Lung (tissue), 12 donors: ENCODE results near the gene TAF6. TPM values are rescaled to one million over a fixed set of nuclear protein-coding genes. Genes with fewer than 3 reads are reported as not detected.

Experiments used
- ATAC-seq: fragments of 200-7000 bp; cut with Tn5 transposase; one replicate; pipeline ENCODE4 v1.9.1; 2020; ENCODE audit warnings: moderate number of reproducible peaks; ENCODE audit not compliant: insufficient read depth, low FRiP score
- DNase-seq, 3 donors: peaks; one replicate each; pipeline ENCODE4 v3.0.0-alpha.2; 2013 to 2017
- H3K27ac ChIP-seq, 2 donors: one replicate each; pipeline ENCODE4 v1.5.1; 2013; ENCODE audit warnings: mild to moderate bottlenecking in 2 of 2, moderate library complexity in 2 of 2, control low read depth in 1 of 2, inconsistent platforms in 1 of 2, low read depth in 1 of 2, low read length in 1 of 2
- H3K27me3 ChIP-seq, 3 donors: one replicate each; pipeline ENCODE4 v1.5.1; 2013; ENCODE audit warnings: low read length in 2 of 3; ENCODE audit not compliant: control insufficient read depth in 3 of 3, insufficient read depth in 3 of 3
- H3K36me3 ChIP-seq, 4 donors: one replicate each; pipeline ENCODE4 v1.5.1; 2013; ENCODE audit warnings: low read length in 4 of 4, mild to moderate bottlenecking in 1 of 4, moderate library complexity in 1 of 4; ENCODE audit not compliant: control insufficient read depth in 4 of 4, insufficient read depth in 4 of 4
- H3K4me1 ChIP-seq, 5 donors: one replicate each; pipeline ENCODE4 v1.5.1; 2013; ENCODE audit warnings: low read length in 5 of 5, mild to moderate bottlenecking in 2 of 5, moderate library complexity in 1 of 5; ENCODE audit not compliant: control insufficient read depth in 5 of 5, insufficient read depth in 5 of 5
- H3K4me3 ChIP-seq: one replicate; pipeline ENCODE4 v1.5.1; 2013; ENCODE audit warnings: mild to moderate bottlenecking, control low read depth, moderate library complexity
- H3K9ac ChIP-seq, 2 donors: one replicate each; pipeline ENCODE4 v1.5.1; 2013; ENCODE audit warnings: low read length in 2 of 2, control low read depth in 1 of 2; ENCODE audit not compliant: insufficient read depth in 1 of 2
- H3K9me3 ChIP-seq, 4 donors: one replicate each; pipeline ENCODE4 v1.5.1; 2013; ENCODE audit warnings: low read length in 3 of 4, mild to moderate bottlenecking in 1 of 4, moderate library complexity in 1 of 4; ENCODE audit not compliant: control insufficient read depth in 4 of 4, insufficient read depth in 3 of 4
- CTCF ChIP-seq: IDR thresholded peaks from 2 replicates; pipeline ENCODE4 v1.5.1; 2012; ENCODE audit warnings: mild to moderate bottlenecking; ENCODE audit errors: control extremely low read depth, extremely low read depth
- WGBS, 2 donors: extraction: QIAGEN DNeasy Blood & Tissue Kit; methylation state at CpG; one replicate each; pipeline ENCODE4 v1.1.7; 2013; 5-methylcytosine and 5-hydroxymethylcytosine counted together
- polyA plus RNA-seq, 2 donors: library from polyadenylated mRNA; stranded (reverse); fragments of 200-250 nt; gene quantifications; one replicate each; pipeline ENCODE4 v1.2.1, GENCODE V29; 2013
- total RNA-seq, 2 donors: library from RNA; depleted of rRNA in 1 of 2; stranded (reverse); fragments of >200 nt in 1 of 2; gene quantifications; one replicate each; pipeline ENCODE4 v1.2.1, GENCODE V29; 2014 to 2021
- donor health status: control.
- donor health status: control.
- donor health status: Bipolar disorder and iron deficiency.
- donor health status: healthy.
- donor health status: DM: yes; HTN: yes; CAD: no.

Gene TAF6
- total and polyA plus RNA-seq, 4 donors: 31.5 to 51.5 (median 37.9) TPM

- DNase-seq: peak; percentile 84 to 87 (median 84)
- no peak for TF ChIP-seq CTCF
- peak within 1 kb of the TSS; percentile 66 to 68 for H3K9ac ChIP-seq
- peak within 1 kb of the TSS; percentile 89 to 91 for H3K27ac ChIP-seq
- peaks cover 0 to 18% (median 2%) of the 10 kb centered on the region in 5 donors for H3K4me1 ChIP-seq
- H3K4me3 ChIP-seq: peak within 1 kb of the TSS; percentile 86
- no peaks in the 10 kb centered on the region for H3K9me3 ChIP-seq
- 0 to 1% methylated on average over 59 to 68 of the region's 68 CpGs for WGBS, 2 donors
- ATAC-seq: peak; percentile 90
- H3K27me3 ChIP-seq: no peaks in the 10 kb centered on the region
- peaks cover 2 to 31% (median 24%) of the 10 kb centered on the region in 4 donors for H3K36me3 ChIP-seq
Measured at GRCh38 chr7:100088621-100089457, 30.3 kb downstream of the TAF6 start, which contains the start of gene COPS6. Gene COPS6 (plus strand): TSS chr7:100088969. CDS start chr7:100088991, 22 bp downstream.

- H3K36me3 ChIP-seq: peaks cover 2 to 24% (median 19%) of the 10 kb centered on the region in 4 donors
- no peaks in the 10 kb centered on the region for H3K9me3 ChIP-seq
- no peaks in the 10 kb centered on the region for H3K27me3 ChIP-seq
- WGBS, 2 donors: 74 to 79% methylated on average over 11 of the region's 11 CpGs
- ATAC-seq (no peak), DNase-seq (no peak)
- H3K27ac ChIP-seq: peak overlapping the region; percentile 89 to 91
- peaks cover 0 to 18% (median 2%) of the 10 kb centered on the region in 5 donors for H3K4me1 ChIP-seq
- no peak for TF ChIP-seq CTCF
- peak overlapping the region in 1 of 2 donors; percentile 66 for H3K9ac ChIP-seq
- no peak overlapping the region for H3K4me3 ChIP-seq
Measured at GRCh38 chr7:100088095-100088620, 31.0 kb downstream of the TAF6 start.

GRCh38 chr7:100087055-100087750 is 32.0 kb downstream of the TAF6 start:
- peaks cover 0 to 22% (median 5%) of the 10 kb centered on the region in 5 donors for H3K4me1 ChIP-seq
- peaks cover 2 to 17% (median 15%) of the 10 kb centered on the region in 4 donors for H3K36me3 ChIP-seq
- H3K4me3 ChIP-seq: no peak overlapping the region
- H3K9me3 ChIP-seq: no peaks in the 10 kb centered on the region
- ATAC-seq (no peak), DNase-seq (peak in 2 of 3 donors; percentile 49 to 54)
- H3K27ac ChIP-seq: no peak overlapping the region
- H3K27me3 ChIP-seq: no peaks in the 10 kb centered on the region
- TF ChIP-seq CTCF: no peak
- H3K9ac ChIP-seq: no peak overlapping the region
- 83 to 88% methylated on average over 10 of the region's 10 CpGs for WGBS, 2 donors
